Stimulated activated naive B cell treated with anti-CD40 and anti-IgM and Interleukin-4, amounts not matched to agents 10 μg/mL and 1 μg/mL and 100 μg/mL, for 72 hours (primary cell): ENCODE measurements around the gene SLC37A1.

Experiments used
- ATAC-seq, 2 donors: fragments of 150-1000 bp; cut with Tn5 transposase; replicated peaks; 2 replicates each; pipeline ENCODE4 v1.10.0; 2021; ENCODE audit warnings: moderate library complexity in 1 of 2
- DNase-seq: peaks from one replicate; pipeline ENCODE4 v3.0.0; 2021
- H3K27ac Mint-ChIP-seq: one replicate; pipeline ENCODE4 v1.8.0; 2022; ENCODE audit warnings: mild to moderate bottlenecking, mixed read lengths
- H3K27me3 Mint-ChIP-seq, 2 donors: one replicate each; pipeline ENCODE4 v1.8.0; 2022; ENCODE audit warnings: mixed read lengths in 2 of 2
- H3K36me3 Mint-ChIP-seq, 2 donors: one replicate each; pipeline ENCODE4 v1.8.0; 2022; ENCODE audit warnings: mixed read lengths in 2 of 2, mild to moderate bottlenecking in 1 of 2
- H3K4me1 Mint-ChIP-seq, 2 donors: one replicate each; pipeline ENCODE4 v1.8.0; 2022; ENCODE audit warnings: mixed read lengths in 2 of 2, mild to moderate bottlenecking in 1 of 2
- H3K4me3 Mint-ChIP-seq, 2 donors: one replicate each; pipeline ENCODE4 v1.8.0; 2022; ENCODE audit warnings: mild to moderate bottlenecking in 2 of 2, mixed read lengths in 2 of 2, moderate library complexity in 1 of 2
- H3K9me3 Mint-ChIP-seq, 2 donors: one replicate each; pipeline ENCODE4 v1.8.0; 2022; ENCODE audit warnings: mixed read lengths in 2 of 2, mild to moderate bottlenecking in 1 of 2

The SLC37A1 gene

GRCh38 chr21:42505090-42505726 lies 8.4 kb upstream of the SLC37A1 start:
- ATAC-seq (peak; percentile 99), DNase-seq (peak; percentile 51)
- Mint-ChIP-seq H3K9me3 (no peaks in the 10 kb centered on the region), H3K27me3 (no peaks in the 10 kb centered on the region), H3K36me3 (peaks cover 0 to 2% of the 10 kb centered on the region in 2 donors), H3K4me1 (peaks cover 13 to 20% of the 10 kb centered on the region in 2 donors), H3K4me3 (peak overlapping the region in 1 of 2 donors; percentile 8), H3K27ac (peak overlapping the region; percentile 53)

- Mint-ChIP-seq H3K27ac (no peak overlapping the region), H3K4me3 (no peak overlapping the region), H3K36me3 (peaks cover 0 to 2% of the 10 kb centered on the region in 2 donors), H3K9me3 (no peaks in the 10 kb centered on the region), H3K27me3 (no peaks in the 10 kb centered on the region), H3K4me1 (peaks cover 13 to 23% of the 10 kb centered on the region in 2 donors)
- DNase-seq (no peak), ATAC-seq (no peak)
Measured at GRCh38 chr21:42507418-42507817, 6.2 kb upstream of the SLC37A1 start.

GRCh38 chr21:42508371-42508770 lies 5.3 kb upstream of the SLC37A1 start:
- no peak overlapping the region for H3K27ac Mint-ChIP-seq
- H3K4me3 Mint-ChIP-seq, result no peak overlapping the region
- H3K36me3 Mint-ChIP-seq, result peaks cover 0 to 2% of the 10 kb centered on the region in 2 donors
- no peak for DNase-seq
- no peaks in the 10 kb centered on the region for H3K27me3 Mint-ChIP-seq
- H3K4me1 Mint-ChIP-seq, result peaks cover 18 to 28% of the 10 kb centered on the region in 2 donors
- no peaks in the 10 kb centered on the region for H3K9me3 Mint-ChIP-seq
- ATAC-seq, result no peak

GRCh38 chr21:42509244-42509643 lies 4.4 kb upstream of the SLC37A1 start:
- Mint-ChIP-seq H3K36me3 (peaks cover 0 to 2% of the 10 kb centered on the region in 2 donors), H3K27ac (no peak overlapping the region)

GRCh38 chr21:42512346-42513034 lies 1.2 kb upstream of the SLC37A1 start:
- Mint-ChIP-seq H3K27me3 (no peaks in the 10 kb centered on the region), H3K4me1 (peaks cover 17 to 36% of the 10 kb centered on the region in 2 donors), H3K36me3 (peaks cover 14% of the 10 kb centered on the region in 2 donors), H3K4me3 (peak overlapping the region; percentile 87 to 89), H3K9me3 (no peaks in the 10 kb centered on the region), H3K27ac (peak overlapping the region; percentile 48)
- ATAC-seq (no peak), DNase-seq (no peak)

More at GRCh38 chr21:42509244-42509643, 4.4 kb upstream of the SLC37A1 start:
- Mint-ChIP-seq H3K27me3 (no peaks in the 10 kb centered on the region), H3K9me3 (no peaks in the 10 kb centered on the region), H3K4me1 (peaks cover 16 to 21% of the 10 kb centered on the region in 2 donors), H3K4me3 (no peak overlapping the region)
- no peak for ATAC-seq
- DNase-seq, result no peak

- Mint-ChIP-seq H3K9me3 (no peaks in the 10 kb centered on the region), H3K27ac (peak overlapping the region; percentile 93), H3K27me3 (no peaks in the 10 kb centered on the region), H3K4me1 (peaks cover 19 to 50% of the 10 kb centered on the region in 2 donors), H3K4me3 (peak overlapping the region; percentile 78 to 80), H3K36me3 (peaks cover 25 to 29% of the 10 kb centered on the region in 2 donors)
- DNase-seq (peak; percentile 66), ATAC-seq (peak; percentile 81 to 85)
Measured at GRCh38 chr21:42513985-42514882, 582 bp downstream of the SLC37A1 start.

GRCh38 chr21:42514883-42515228 lies 1.2 kb downstream of the SLC37A1 start:
- Mint-ChIP-seq H3K27me3 (no peaks in the 10 kb centered on the region), H3K9me3 (no peaks in the 10 kb centered on the region), H3K36me3 (peaks cover 32 to 35% of the 10 kb centered on the region in 2 donors), H3K4me1 (peaks cover 20 to 54% of the 10 kb centered on the region in 2 donors), H3K4me3 (peak overlapping the region; percentile 78 to 80), H3K27ac (peak overlapping the region; percentile 93)
- no peak for DNase-seq
- peak in 1 of 2 donors; percentile 4 for ATAC-seq

GRCh38 chr21:42515708-42516502 lies 2.3 kb downstream of the SLC37A1 start:
- DNase-seq (no peak), ATAC-seq (no peak)
- Mint-ChIP-seq H3K36me3 (peaks cover 42 to 46% of the 10 kb centered on the region in 2 donors), H3K9me3 (no peaks in the 10 kb centered on the region), H3K27me3 (no peaks in the 10 kb centered on the region), H3K4me3 (peak overlapping the region; percentile 78 to 80), H3K27ac (no peak overlapping the region), H3K4me1 (peaks cover 27 to 65% of the 10 kb centered on the region in 2 donors)

- H3K4me1 Mint-ChIP-seq, result peaks cover 30 to 73% of the 10 kb centered on the region in 2 donors
- no peak overlapping the region for H3K4me3 Mint-ChIP-seq
- peak overlapping the region; percentile 59 for H3K27ac Mint-ChIP-seq
- H3K27me3 Mint-ChIP-seq, result no peaks in the 10 kb centered on the region
- ATAC-seq (no peak), DNase-seq (no peak)
- peaks cover 56 to 67% of the 10 kb centered on the region in 2 donors for H3K36me3 Mint-ChIP-seq
- H3K9me3 Mint-ChIP-seq, result no peaks in the 10 kb centered on the region
Measured at GRCh38 chr21:42518215-42518614, 4.6 kb downstream of the SLC37A1 start.

- Mint-ChIP-seq H3K36me3 (peaks cover 56 to 71% of the 10 kb centered on the region in 2 donors), H3K27ac (peak overlapping the region; percentile 59), H3K4me1 (peaks cover 30 to 76% of the 10 kb centered on the region in 2 donors), H3K9me3 (no peaks in the 10 kb centered on the region), H3K27me3 (no peaks in the 10 kb centered on the region), H3K4me3 (no peak overlapping the region)
- no peak for ATAC-seq
- DNase-seq, result no peak
Measured at GRCh38 chr21:42518626-42519025, 5.0 kb downstream of the SLC37A1 start.

GRCh38 chr21:42520628-42521253 lies 7.1 kb downstream of the SLC37A1 start:
- Mint-ChIP-seq H3K27ac (no peak overlapping the region), H3K9me3 (no peaks in the 10 kb centered on the region), H3K4me1 (peaks cover 44 to 88% of the 10 kb centered on the region in 2 donors), H3K27me3 (no peaks in the 10 kb centered on the region), H3K4me3 (no peak overlapping the region), H3K36me3 (peaks cover 59 to 84% of the 10 kb centered on the region in 2 donors)
- no peak for DNase-seq
- no peak for ATAC-seq

- Mint-ChIP-seq H3K27ac (no peak overlapping the region), H3K4me3 (no peak overlapping the region), H3K36me3 (peaks cover 57 to 87% of the 10 kb centered on the region in 2 donors), H3K27me3 (no peaks in the 10 kb centered on the region), H3K9me3 (no peaks in the 10 kb centered on the region), H3K4me1 (peaks cover 46 to 88% of the 10 kb centered on the region in 2 donors)
- DNase-seq (no peak), ATAC-seq (no peak)
Measured at GRCh38 chr21:42521384-42521783, 7.7 kb downstream of the SLC37A1 start.

GRCh38 chr21:42521805-42522204 lies 8.2 kb downstream of the SLC37A1 start:
- H3K9me3 Mint-ChIP-seq, result no peaks in the 10 kb centered on the region
- H3K27ac Mint-ChIP-seq, result no peak overlapping the region
- no peak overlapping the region for H3K4me3 Mint-ChIP-seq
- DNase-seq (no peak), ATAC-seq (no peak)
- H3K27me3 Mint-ChIP-seq, result no peaks in the 10 kb centered on the region
- peaks cover 47 to 88% of the 10 kb centered on the region in 2 donors for H3K4me1 Mint-ChIP-seq
- peaks cover 57 to 86% of the 10 kb centered on the region in 2 donors for H3K36me3 Mint-ChIP-seq
